ENCODE results near the gene TP53BP2. TPM values are rescaled to one million over a fixed set of nuclear protein-coding genes. Genes with fewer than 3 reads are reported as not detected.
A peak's percentile ranks its signal among the peaks of the same experiment; 100 is the strongest.

Gene TP53BP2
- total and polyA plus RNA-seq, 8 donors, result 51.8 to 58.6 (median 55.9) TPM

DNA sequence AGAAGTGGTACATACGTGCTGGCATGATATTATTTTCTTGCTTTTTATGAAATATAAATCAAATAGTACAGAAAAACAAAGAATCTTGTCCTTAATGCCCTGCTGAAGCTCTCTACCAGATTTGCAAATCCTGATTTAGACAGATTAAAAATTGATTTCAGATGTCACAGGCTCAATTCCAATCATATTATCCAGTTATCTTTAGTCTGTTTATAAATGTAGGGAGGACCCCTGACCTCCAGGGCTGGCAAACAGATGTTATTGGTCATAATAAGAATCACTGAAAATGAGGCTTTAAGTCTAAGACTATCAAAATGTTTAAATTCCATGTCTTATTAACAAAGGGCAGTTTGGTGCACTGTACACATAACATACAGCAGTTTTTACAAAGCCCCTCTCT is 62.1 kb downstream of the TP53BP2 start:
- DNase-seq (no peak), ATAC-seq (no peak)
- intact Hi-C loops (cut with DNase I), result no loop called here
- H3K4me3 ChIP-seq, result no peak overlapping the region
- H3K27me3 ChIP-seq, result no peaks in the 10 kb centered on the region
- peaks cover 0 to 74% of the 10 kb centered on the region in 2 donors for H3K36me3 ChIP-seq
- TF ChIP-seq, protein P1, sequence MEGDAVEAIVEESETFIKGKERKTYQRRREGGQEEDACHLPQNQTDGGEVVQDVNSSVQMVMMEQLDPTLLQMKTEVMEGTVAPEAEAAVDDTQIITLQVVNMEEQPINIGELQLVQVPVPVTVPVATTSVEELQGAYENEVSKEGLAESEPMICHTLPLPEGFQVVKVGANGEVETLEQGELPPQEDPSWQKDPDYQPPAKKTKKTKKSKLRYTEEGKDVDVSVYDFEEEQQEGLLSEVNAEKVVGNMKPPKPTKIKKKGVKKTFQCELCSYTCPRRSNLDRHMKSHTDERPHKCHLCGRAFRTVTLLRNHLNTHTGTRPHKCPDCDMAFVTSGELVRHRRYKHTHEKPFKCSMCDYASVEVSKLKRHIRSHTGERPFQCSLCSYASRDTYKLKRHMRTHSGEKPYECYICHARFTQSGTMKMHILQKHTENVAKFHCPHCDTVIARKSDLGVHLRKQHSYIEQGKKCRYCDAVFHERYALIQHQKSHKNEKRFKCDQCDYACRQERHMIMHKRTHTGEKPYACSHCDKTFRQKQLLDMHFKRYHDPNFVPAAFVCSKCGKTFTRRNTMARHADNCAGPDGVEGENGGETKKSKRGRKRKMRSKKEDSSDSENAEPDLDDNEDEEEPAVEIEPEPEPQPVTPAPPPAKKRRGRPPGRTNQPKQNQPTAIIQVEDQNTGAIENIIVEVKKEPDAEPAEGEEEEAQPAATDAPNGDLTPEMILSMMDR (IDR thresholded peaks at IDR 0.05), result no peak
- H3K4me1 ChIP-seq, result no peaks in the 10 kb centered on the region
- H3K9me3 ChIP-seq, result no peaks in the 10 kb centered on the region
- no peak overlapping the region for H3K27ac ChIP-seq

DNA sequence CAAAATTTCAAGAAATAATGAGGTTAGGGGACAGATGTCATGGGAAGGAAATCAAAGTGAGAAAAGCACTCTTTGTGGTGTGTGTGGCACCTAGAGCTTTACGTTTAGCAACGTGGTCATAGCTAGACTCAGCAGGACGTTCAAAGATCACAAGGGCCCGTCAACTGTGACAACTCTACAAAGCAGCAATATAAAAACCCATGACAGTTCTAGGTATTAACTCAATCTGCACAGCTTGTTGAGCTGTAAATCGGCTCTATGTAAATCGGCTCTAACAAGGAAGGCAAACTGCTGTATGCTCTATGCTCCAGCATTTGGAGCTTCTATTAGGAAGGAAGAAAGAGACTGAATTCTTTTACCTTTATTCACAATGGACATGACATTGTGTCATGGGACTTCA is 64.8 kb downstream of the TP53BP2 start:
- peaks cover 0 to 77% of the 10 kb centered on the region in 2 donors for H3K36me3 ChIP-seq
- ATAC-seq, result no peak
- H3K4me1 ChIP-seq, result peaks cover 0 to 6% of the 10 kb centered on the region in 2 donors
- H3K4me3 ChIP-seq, result no peak overlapping the region
- no peak for DNase-seq
- intact Hi-C loops (cut with DNase I), result no loop called here
- H3K27me3 ChIP-seq, result no peaks in the 10 kb centered on the region
- H3K27ac ChIP-seq, result no peak overlapping the region
- no peaks in the 10 kb centered on the region for H3K9me3 ChIP-seq
- TF ChIP-seq, protein P1 (IDR thresholded peaks at IDR 0.05), result no peak

DNA sequence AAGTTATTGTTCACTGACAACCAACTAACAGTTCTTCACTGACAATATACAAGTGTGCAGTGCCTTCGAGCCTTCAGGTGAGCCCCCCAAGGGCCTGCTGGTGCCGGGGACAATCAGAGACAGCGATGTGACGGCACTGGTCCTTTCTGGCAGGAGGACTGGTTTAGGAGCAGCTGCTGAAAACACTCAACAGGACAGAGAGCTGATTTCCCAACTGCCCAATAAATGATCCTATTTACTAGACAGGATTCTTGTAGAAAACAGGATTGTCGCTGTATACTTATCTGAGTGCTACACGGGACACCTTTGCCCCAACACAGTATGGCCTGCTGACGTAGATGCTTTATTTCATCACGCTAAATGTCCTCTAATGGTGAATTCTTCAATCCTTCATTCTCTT is 65.4 kb downstream of the TP53BP2 start:
- Histone ChIP-seq H3K4me3 (no peak overlapping the region), H3K27ac (no peak overlapping the region), H3K27me3 (no peaks in the 10 kb centered on the region), H3K4me1 (peaks cover 1 to 13% of the 10 kb centered on the region in 2 donors), H3K9me3 (no peaks in the 10 kb centered on the region), H3K36me3 (peaks cover 0 to 81% of the 10 kb centered on the region in 2 donors)
- DNase-seq, result no peak
- ATAC-seq, result no peak
- TF ChIP-seq, protein P1 (IDR thresholded peaks at IDR 0.05), result no peak
- intact Hi-C loops (cut with DNase I), result no loop called here

DNA sequence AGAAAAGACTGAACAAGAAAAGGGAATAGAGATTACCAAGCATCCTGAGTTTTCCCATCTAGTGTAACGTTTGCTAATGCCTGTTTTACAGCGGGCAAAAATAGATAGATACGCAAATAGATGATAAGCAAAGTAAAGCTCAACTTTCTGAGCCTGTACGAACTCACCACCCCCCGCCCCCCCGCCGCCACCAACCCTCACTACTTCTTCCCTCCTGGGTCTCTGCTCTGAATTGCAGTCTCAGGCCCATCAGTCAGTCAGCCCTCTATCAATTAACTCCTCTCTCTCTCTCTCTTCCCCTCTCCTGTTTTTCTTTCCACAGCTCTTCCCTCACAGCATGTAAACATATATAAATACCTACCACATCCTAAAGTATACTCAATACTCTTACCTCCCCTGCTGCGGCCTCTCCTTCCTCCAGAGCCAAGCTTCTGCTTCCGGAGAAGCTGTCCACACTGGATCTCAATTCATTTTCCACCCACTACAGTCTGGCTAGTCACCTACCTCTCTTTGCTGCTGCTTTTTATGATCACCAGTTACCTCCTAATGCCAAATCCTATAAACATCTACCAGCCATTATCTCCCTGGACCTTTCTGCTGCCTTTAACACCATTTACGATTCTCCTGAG is 68.8 kb downstream of the TP53BP2 start:
- H3K36me3 ChIP-seq, result peaks cover 0 to 92% of the 10 kb centered on the region in 2 donors
- intact Hi-C loops (cut with DNase I), result no loop called here
- no peak overlapping the region for H3K4me3 ChIP-seq
- no peaks in the 10 kb centered on the region for H3K9me3 ChIP-seq
- H3K27me3 ChIP-seq, result no peaks in the 10 kb centered on the region
- no peak for ATAC-seq
- DNase-seq, result no peak
- H3K4me1 ChIP-seq, result peaks cover 12 to 26% of the 10 kb centered on the region in 2 donors
- TF ChIP-seq, protein P1 (IDR thresholded peaks at IDR 0.05), result no peak
- peak overlapping the region; percentile 34 to 57 for H3K27ac ChIP-seq

DNA sequence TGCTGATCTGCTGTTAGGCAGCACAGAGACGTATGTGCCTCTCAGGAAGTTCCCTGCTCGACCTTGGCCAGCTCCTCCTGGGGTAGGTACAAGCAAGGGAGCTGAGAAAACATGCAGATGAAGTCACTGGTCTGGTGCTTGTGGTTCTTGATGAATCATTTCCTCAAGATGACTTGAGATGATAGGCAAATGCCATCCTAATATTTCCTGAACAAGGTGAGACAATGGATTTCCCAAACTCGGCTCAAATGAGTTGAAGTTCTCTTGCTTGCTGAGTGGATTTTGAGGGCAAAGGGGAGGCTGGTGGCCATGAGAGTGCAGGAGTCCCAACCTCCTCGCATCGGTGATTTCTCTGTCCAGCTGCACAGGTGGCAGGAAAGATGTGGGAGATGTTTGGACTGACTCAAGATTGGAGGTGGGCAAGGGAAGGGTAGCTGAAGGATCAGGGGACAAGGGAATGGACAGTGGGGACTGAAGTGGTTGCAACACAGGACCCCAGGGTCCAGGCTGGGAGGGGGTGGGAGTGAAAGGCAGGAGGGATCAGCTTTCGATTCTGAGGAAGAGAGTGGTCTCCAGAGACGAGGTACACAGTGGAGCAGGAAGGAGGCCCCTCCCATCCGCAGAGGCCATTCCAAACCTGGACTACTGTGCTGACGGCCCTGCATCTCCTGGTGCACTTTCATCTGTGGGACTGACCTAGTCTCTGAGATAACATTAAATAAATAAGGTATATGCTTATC is 69.5 kb downstream of the TP53BP2 start:
- no peaks in the 10 kb centered on the region for H3K9me3 ChIP-seq
- no peaks in the 10 kb centered on the region for H3K27me3 ChIP-seq
- H3K4me1 ChIP-seq, result peaks cover 18 to 33% of the 10 kb centered on the region in 2 donors
- no peak overlapping the region for H3K4me3 ChIP-seq
- peak; percentile 41 for ATAC-seq
- peaks cover 0 to 98% of the 10 kb centered on the region in 2 donors for H3K36me3 ChIP-seq
- DNase-seq, result no peak
- intact Hi-C loops (cut with DNase I), result no loop called here
- TF ChIP-seq, protein P1 (IDR thresholded peaks at IDR 0.05), result no peak
- H3K27ac ChIP-seq, result peak overlapping the region; percentile 34 to 57
